ENCODE measurements around the gene TSHZ2. TPM values are rescaled to one million over a fixed set of nuclear protein-coding genes. Genes with fewer than 3 reads are reported as not detected.

Gene TSHZ2
- total RNA-seq, 1 experiment from 2014 or later: 0.07 TPM

GRCh38 chr20:53262365-53262764 lies 290.2 kb downstream of the TSHZ2 start:
- Histone ChIP-seq H3K27ac (ENCODE audit: insufficient read length, low read depth, low read length) (no peak overlapping the region), H3K4me1 (ENCODE audit: insufficient read depth, low read length) (no peaks in the 10 kb centered on the region), H3K9me3 (ENCODE audit: control insufficient read depth, low read depth, low read length) (no peaks in the 10 kb centered on the region), H3K23me2 (ENCODE audit: insufficient read length, low read depth, low read length, poor library complexity, severe bottlenecking) (no peaks in the 10 kb centered on the region), H3K4me2 (ENCODE audit: insufficient read depth, insufficient read length, low read length) (no peak overlapping the region), H2BK5ac (ENCODE audit: insufficient read length, low read length) (no peak overlapping the region), H3K27me3 (ENCODE audit: insufficient read depth, low read length) (no peaks in the 10 kb centered on the region), H2BK120ac (ENCODE audit: low read depth, low read length, poor library complexity, severe bottlenecking) (no peak overlapping the region), H3K18ac (ENCODE audit: insufficient read length, low read depth, low read length) (no peak overlapping the region), H3K9ac (ENCODE audit: extremely low read depth, insufficient read length, low read length) (no peak overlapping the region), H2BK12ac (ENCODE audit: insufficient read length, low read depth, low read length) (no peak overlapping the region), H4K5ac (ENCODE audit: insufficient read length, low read depth, low read length) (no peak overlapping the region), H3K56ac (ENCODE audit: insufficient read length, low read depth, low read length) (no peak overlapping the region), H3K79me1 (ENCODE audit: insufficient read depth, low read depth, low read length, poor library complexity, severe bottlenecking) (no peaks in the 10 kb centered on the region), H3K14ac (ENCODE audit: insufficient read depth, low read length) (no peak overlapping the region), H2BK20ac (ENCODE audit: low read depth, low read length, poor library complexity, severe bottlenecking) (no peak overlapping the region), H2AK5ac (ENCODE audit: insufficient read length, low read length) (no peak overlapping the region), H4K91ac (ENCODE audit: insufficient read length, low read depth, low read length) (no peak overlapping the region), H2BK15ac (ENCODE audit: low read depth, low read length) (no peak overlapping the region), H3K23ac (ENCODE audit: insufficient read length, low read depth, low read length) (no peak overlapping the region), H2AFZ (ENCODE audit: low read length) (no peak overlapping the region), H3T11ph (ENCODE audit: low read length) (no peak overlapping the region), H3K4ac (ENCODE audit: low read depth, low read length) (no peak overlapping the region), H3K79me2 (ENCODE audit: insufficient read depth, low read length) (no peaks in the 10 kb centered on the region), H4K8ac (replicated peaks; ENCODE audit: insufficient read length, low read depth, low read length) (no peak overlapping the region), H4K20me1 (ENCODE audit: control insufficient read depth, insufficient read depth, insufficient read length) (no peaks in the 10 kb centered on the region)
- H3K4me3 Mint-ChIP-seq: no peak overlapping the region
- H3K27me3 Mint-ChIP-seq (ENCODE audit: low read depth): peaks cover 1% of the 10 kb centered on the region; the same call in 1 of the 2 replicates
- H3K36me3 Mint-ChIP-seq (ENCODE audit: insufficient read depth in 1 of 3, low read depth in 3 of 3): no peaks in the 10 kb centered on the region
- H3K9me3 Mint-ChIP-seq: no peaks in the 10 kb centered on the region
- WGBS (ENCODE audit: extremely low coverage, insufficient read length, low lambda C conversion rate): no CpG with 5 or more reads among the region's 7 CpGs
- TF ChIP-seq CTCF (conservative IDR thresholded peaks at IDR 0.05): no peak
- H3K27ac Mint-ChIP-seq: no peak overlapping the region
- DNase-seq: no peak
- peaks cover 17 to 22% of the 10 kb centered on the region in 2 experiments for H3K4me1 Mint-ChIP-seq

Measured in H9 (cell line).